HCT116 (cell line): ENCODE measurements around the gene CFAP74. TPM values are rescaled to one million over a fixed set of nuclear protein-coding genes. Genes with fewer than 3 reads are reported as not detected.

Source experiments
- ATAC-seq: fragments of 200-7000 bp; cut with Tn5 transposase; 2 replicates; pipeline ENCODE4 v1.9.1; 2020; ENCODE audit warnings: mild to moderate bottlenecking, moderate library complexity
- BruUV-seq: library from RNA; stranded (reverse); fragments of 400-500 nt; replicated peaks from 2 replicates; lab custom pipeline; 2021; lab: Mats Ljungman, UMichigan
- CTCF ChIA-PET: fragments of 300-600 bp; sonication (Branson Sonifier 250); formaldehyde crosslinking; loops from one replicate; lab custom pipeline; 2021; ENCODE audit warnings: antibody characterized with exemption; lab: Charles Lee
- POLR2A ChIA-PET: fragments of 300-600, 350-600 bp; sonication (Branson Sonifier 250); formaldehyde crosslinking; loops from one replicate; lab custom pipeline; 2021; ENCODE audit warnings: antibody characterized with exemption; lab: Charles Lee
- RAD21 ChIA-PET, 2 experiments: fragments of 300-600 bp; sonication (Branson Sonifier 250); formaldehyde crosslinking; loops; one replicate each; lab custom pipeline; 2023; ENCODE audit warnings: low total read pairs in 2 of 2; ENCODE audit not compliant: uncharacterized antibody in 2 of 2, unreplicated experiment in 2 of 2, low non-redundant PET in 1 of 2; lab: Charles Lee
- DNase-seq: peaks from one replicate; pipeline ENCODE4 v3.0.0-alpha.2; 2010; ENCODE audit warnings: low read depth, low spot score
- H2AFZ ChIP-seq: fragments of 200-600 bp; shearing (Covaris generic), sonication (generic); 2 replicates; pipeline ENCODE4 v1.6.1; 2017; ENCODE audit warnings: low read depth, mixed run types, mixed read lengths, antibody characterized with exemption, low read length; ENCODE audit not compliant: poor library complexity, severe bottlenecking
- H3K27ac ChIP-seq: 2 replicates; pipeline ENCODE4 v1.5.1; 2012; ENCODE audit warnings: low read depth, low read length
- H3K27me3 ChIP-seq: fragments of 200-600 bp; sonication (generic); 2 replicates; pipeline ENCODE4 v1.6.1; 2016; ENCODE audit warnings: mixed run types, low read length, mixed read lengths; ENCODE audit not compliant: insufficient read depth
- H3K36me3 ChIP-seq, 2 experiments: fragments of 200-500 bp in 1 of 2; fragments of 200-600 bp in 1 of 2; sonication (Bioruptor generic) in 1 of 2; sonication (generic) in 1 of 2; 2 replicates each; pipeline versions ENCODE4 v1.5.1 to v1.6.1; 2014 to 2016; ENCODE audit warnings: low read length in 2 of 2, inconsistent platforms in 1 of 2, mixed read lengths in 1 of 2, mixed run types in 1 of 2; ENCODE audit not compliant: insufficient read depth in 2 of 2, control insufficient read depth in 1 of 2
- H3K4me1 ChIP-seq, 2 experiments: fragments of 200-600 bp in 1 of 2; sonication (generic) in 1 of 2; 2 replicates each; pipeline versions ENCODE4 v1.5.1 to v1.6.1; 2012 to 2017; ENCODE audit warnings: low read length in 2 of 2, inconsistent platforms in 1 of 2, mild to moderate bottlenecking in 1 of 2, mixed read lengths in 1 of 2, mixed run types in 1 of 2, moderate library complexity in 1 of 2; ENCODE audit not compliant: insufficient read depth in 2 of 2, control insufficient read depth in 1 of 2
- H3K4me2 ChIP-seq: fragments of 200-600 bp; sonication (generic); 2 replicates; pipeline ENCODE4 v1.6.1; 2017; ENCODE audit warnings: mixed run types, low read length, mixed read lengths
- H3K4me3 ChIP-seq, 2 experiments: fragments of 200-600 bp in 1 of 2; sonication (generic) in 1 of 2; replicated peaks in 1 of 2; 2 replicates each; pipeline ENCODE4 v1.5.1; 2011 to 2016; ENCODE audit warnings: low read length in 2 of 2, control low read depth in 1 of 2, low read depth in 1 of 2, mild to moderate bottlenecking in 1 of 2, mixed read lengths in 1 of 2, mixed run types in 1 of 2
- H3K79me2 ChIP-seq: fragments of 200-600 bp; sonication (generic); 2 replicates; pipeline ENCODE4 v1.6.1; 2017; ENCODE audit warnings: mild to moderate bottlenecking, mixed run types, low read length, moderate library complexity, mixed read lengths; ENCODE audit not compliant: insufficient read depth
- H3K9ac ChIP-seq: fragments of 200-600 bp; sonication (generic); 2 replicates; pipeline ENCODE4 v1.6.1; 2016; ENCODE audit warnings: low read length, mixed read lengths
- H3K9me2 ChIP-seq: fragments of 200-600 bp; sonication (generic), shearing (Covaris generic); 2 replicates; pipeline ENCODE4 v1.6.1; 2017; ENCODE audit warnings: mixed run types, mild to moderate bottlenecking, moderate library complexity; ENCODE audit not compliant: insufficient read depth
- H3K9me3 ChIP-seq, 2 experiments: fragments of 200-500 bp in 1 of 2; fragments of 200-600 bp in 1 of 2; sonication (Bioruptor generic) in 1 of 2; sonication (generic) in 1 of 2; 2 replicates each; pipeline ENCODE4 v1.6.1; 2014 to 2017; ENCODE audit warnings: low read length in 2 of 2, mixed read lengths in 2 of 2, inconsistent platforms in 1 of 2, low read depth in 1 of 2, mild to moderate bottlenecking in 1 of 2, mixed run types in 1 of 2, moderate library complexity in 1 of 2; ENCODE audit not compliant: control insufficient read depth in 1 of 2, insufficient read depth in 1 of 2
- H4K20me1 ChIP-seq: fragments of 200-600 bp; sonication (generic), shearing (Covaris generic); 2 replicates; pipeline ENCODE4 v1.6.1; 2017; ENCODE audit warnings: mixed run types, mild to moderate bottlenecking, moderate library complexity; ENCODE audit not compliant: insufficient read depth
- CBX3 ChIP-seq: IDR thresholded peaks from 2 replicates; pipeline ENCODE4 v1.6.1; 2012; ENCODE audit warnings: low read depth
- EGR1 ChIP-seq: IDR thresholded peaks from 2 replicates; pipeline ENCODE4 v1.6.1; 2012; ENCODE audit warnings: low read depth
- FOSL1 ChIP-seq: IDR thresholded peaks from 2 replicates; pipeline ENCODE4 v1.6.1; 2012; ENCODE audit warnings: low read depth
- JUND ChIP-seq: IDR thresholded peaks from 2 replicates; pipeline ENCODE4 v1.6.1; 2012
- POLR2AphosphoS5 ChIP-seq: IDR thresholded peaks from 2 replicates; pipeline ENCODE4 v1.6.1; 2011; ENCODE audit warnings: mild to moderate bottlenecking, low read depth, low read length, moderate library complexity
- REST ChIP-seq: IDR thresholded peaks from 2 replicates; pipeline ENCODE4 v1.6.1; 2012; ENCODE audit warnings: low read depth
- SIN3A ChIP-seq: IDR thresholded peaks from 2 replicates; pipeline ENCODE4 v1.6.1; 2012; ENCODE audit warnings: low read depth
- SP1 ChIP-seq: IDR thresholded peaks from 2 replicates; pipeline ENCODE4 v1.6.1; 2012; ENCODE audit warnings: low read depth
- SRF ChIP-seq: IDR thresholded peaks from 2 replicates; pipeline ENCODE4 v1.6.1; 2012; ENCODE audit warnings: low read depth
- TCF7L2 ChIP-seq: IDR thresholded peaks from 2 replicates; pipeline ENCODE4 v1.7.0; 2011; ENCODE audit warnings: borderline replicate concordance, inconsistent platforms; ENCODE audit not compliant: insufficient read depth, insufficient read length; ENCODE audit errors: extremely low read depth
- YY1 ChIP-seq: IDR thresholded peaks from 2 replicates; pipeline ENCODE4 v1.6.1; 2011; ENCODE audit warnings: low read length, low read depth, moderate library complexity, mild to moderate bottlenecking; ENCODE audit not compliant: insufficient replicate concordance; ENCODE audit errors: extremely low read depth
- ZBTB33 ChIP-seq: IDR thresholded peaks from 2 replicates; pipeline ENCODE4 v1.6.1; 2011; ENCODE audit warnings: mild to moderate bottlenecking, low read length, moderate library complexity; ENCODE audit not compliant: insufficient replicate concordance; ENCODE audit errors: extremely low read depth
- intact Hi-C: fragments of 100-400 bp; cut with micrococcal nuclease; formaldehyde crosslinking; loops from 2 replicates; pipeline ENCODE4 v1.10.0; 2022
- total RNA-seq: library from RNA; stranded (reverse); gene quantifications from one replicate; pipeline ENCODE4 v1.2.1, GENCODE V29; 2021; ENCODE audit not compliant: unreplicated experiment

The CFAP74 gene
- total RNA-seq, 1 experiment from 2014 or later, result 4.9 TPM

GRCh38 chr1:1994536-1994935 is 9.1 kb downstream of the CFAP74 start:
- TF ChIP-seq SRF (no peak), YY1 (no peak), FOSL1 (no peak)
- RAD21 ChIA-PET, result no interaction called here
- Histone ChIP-seq H3K9me2 (no peaks in the 10 kb centered on the region), H4K20me1 (no peaks in the 10 kb centered on the region), H3K36me3 (no peaks in the 10 kb centered on the region), H3K27ac (no peak overlapping the region), H3K4me1 (no peaks in the 10 kb centered on the region), H2AFZ (no peak overlapping the region), H3K4me2 (no peak overlapping the region), H3K4me3 (no peak overlapping the region), H3K27me3 (no peaks in the 10 kb centered on the region), H3K9me3 (no peaks in the 10 kb centered on the region), H3K79me2 (no peaks in the 10 kb centered on the region), H3K9ac (no peak overlapping the region)
- BruUV-seq, result no TSS peak
- ATAC-seq (no peak), DNase-seq (no peak)
- CTCF ChIA-PET, result no interaction called here
- POLR2A ChIA-PET, result interaction anchor here (1.2 kb wide), 1 partner anchor 9 kb away, joined by 5 read pairs; the partner anchor contains the start of gene CFAP74
- intact Hi-C loops, result no loop called here

DNA sequence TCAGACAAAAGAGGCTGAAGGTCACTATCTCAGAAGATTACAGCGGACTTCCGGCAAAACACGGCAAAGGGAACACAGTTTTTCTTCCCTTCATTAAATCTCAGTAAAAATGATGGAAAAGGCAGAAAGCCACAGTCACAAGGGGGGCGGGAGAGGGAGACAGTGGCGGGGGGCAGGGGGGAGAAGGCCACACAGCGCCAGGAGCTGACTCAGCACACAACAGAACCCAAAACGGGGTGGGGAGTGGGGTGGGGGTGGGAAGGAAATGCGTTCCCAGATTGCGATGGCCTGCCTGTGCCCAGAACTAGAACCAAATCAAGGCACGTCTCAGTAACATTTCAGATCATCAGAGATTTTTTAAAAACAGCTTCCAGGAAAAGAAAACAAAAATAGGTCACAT is 13.4 kb downstream of the CFAP74 start:
- no peak for DNase-seq
- ChIA-PET CTCF (no interaction called here), RAD21 (no interaction called here), POLR2A (no interaction called here)
- Histone ChIP-seq H3K36me3 (no peaks in the 10 kb centered on the region), H3K27ac (no peak overlapping the region), H4K20me1 (no peaks in the 10 kb centered on the region), H3K9me3 (no peaks in the 10 kb centered on the region), H3K9me2 (no peaks in the 10 kb centered on the region), H3K79me2 (no peaks in the 10 kb centered on the region), H2AFZ (no peak overlapping the region), H3K4me2 (no peak overlapping the region), H3K9ac (no peak overlapping the region), H3K4me1 (no peaks in the 10 kb centered on the region), H3K27me3 (no peaks in the 10 kb centered on the region), H3K4me3 (no peak overlapping the region)
- ATAC-seq, result no peak
- intact Hi-C loops, result no loop called here
- BruUV-seq, result no TSS peak
- TF ChIP-seq POLR2AphosphoS5, result no peak
- TF ChIP-seq FOSL1, result no peak
- no peak for TF ChIP-seq SRF
- TF ChIP-seq SP1, result no peak
- no peak for TF ChIP-seq CBX3
- TF ChIP-seq TCF7L2, result no peak
- TF ChIP-seq EGR1, result no peak
- TF ChIP-seq YY1, result no peak
- no peak for TF ChIP-seq REST
- TF ChIP-seq SIN3A, result no peak
- TF ChIP-seq JUND, result no peak
- no peak for TF ChIP-seq ZBTB33
